MCF 10A (cell line): ENCODE results near the gene CPNE6. TPM values are rescaled to one million over a fixed set of nuclear protein-coding genes. Genes with fewer than 3 reads are reported as not detected.

ENCODE experiments used
- BruUV-seq: library from RNA; stranded (reverse); fragments of 400-500 nt; replicated peaks from 2 replicates; lab custom pipeline; 2021; lab: Mats Ljungman, UMichigan
- CTCF ChIA-PET: fragments of 300-600 bp; sonication (Branson Sonifier 250); formaldehyde crosslinking; extraction: SDS; loops from one replicate; lab custom pipeline; 2021; ENCODE audit warnings: antibody characterized with exemption, inconsistent platforms; lab: Yijun Ruan, JAX
- POLR2A ChIA-PET: fragments of 300-600, 350-650 bp; sonication (Branson Sonifier 250); formaldehyde crosslinking; extraction: SDS; loops from one replicate; lab custom pipeline; 2020; ENCODE audit warnings: antibody characterized with exemption, inconsistent platforms; lab: Yijun Ruan, JAX
- DNase-seq: peaks from one replicate; pipeline ENCODE4 v3.0.0-alpha.2; 2018; ENCODE audit not compliant: unreplicated experiment
- H3K27ac Mint-ChIP-seq: one replicate; pipeline ENCODE4 v1.8.0; 2022; ENCODE audit warnings: mild to moderate bottlenecking, low read depth, mixed read lengths; ENCODE audit not compliant: unreplicated experiment
- H3K27me3 Mint-ChIP-seq: one replicate; pipeline ENCODE4 v1.8.0; 2022; ENCODE audit warnings: mixed read lengths; ENCODE audit not compliant: insufficient read depth, unreplicated experiment
- H3K36me3 Mint-ChIP-seq: one replicate; pipeline ENCODE4 v1.8.0; 2022; ENCODE audit warnings: mild to moderate bottlenecking, moderate library complexity, mixed read lengths; ENCODE audit not compliant: insufficient read depth, unreplicated experiment
- H3K4me1 Mint-ChIP-seq: one replicate; pipeline ENCODE4 v1.8.0; 2022; ENCODE audit warnings: mixed read lengths; ENCODE audit not compliant: insufficient read depth, unreplicated experiment
- H3K4me3 Mint-ChIP-seq: one replicate; pipeline ENCODE4 v1.8.0; 2022; ENCODE audit warnings: mild to moderate bottlenecking, moderate library complexity, mixed read lengths; ENCODE audit not compliant: unreplicated experiment
- H3K9me3 Mint-ChIP-seq: one replicate; pipeline ENCODE4 v1.8.0; 2022; ENCODE audit warnings: mixed read lengths; ENCODE audit not compliant: unreplicated experiment
- CTCF ChIP-seq: fragments of 200-600 bp; IDR thresholded peaks from one replicate; pipeline ENCODE4 v1.8.0; 2022; ENCODE audit warnings: antibody characterized with exemption, mild to moderate bottlenecking; ENCODE audit not compliant: unreplicated experiment
- intact Hi-C: fragments of 100-400 bp; cut with micrococcal nuclease; formaldehyde crosslinking; loops from 2 replicates; pipeline ENCODE4 v1.14.1; 2022
- total RNA-seq: library from RNA; stranded (reverse); gene quantifications from 2 replicates; pipeline ENCODE4 v1.2.3, GENCODE V29; 2022

The CPNE6 gene
- total RNA-seq, 1 experiment from 2014 or later: not detected

DNA sequence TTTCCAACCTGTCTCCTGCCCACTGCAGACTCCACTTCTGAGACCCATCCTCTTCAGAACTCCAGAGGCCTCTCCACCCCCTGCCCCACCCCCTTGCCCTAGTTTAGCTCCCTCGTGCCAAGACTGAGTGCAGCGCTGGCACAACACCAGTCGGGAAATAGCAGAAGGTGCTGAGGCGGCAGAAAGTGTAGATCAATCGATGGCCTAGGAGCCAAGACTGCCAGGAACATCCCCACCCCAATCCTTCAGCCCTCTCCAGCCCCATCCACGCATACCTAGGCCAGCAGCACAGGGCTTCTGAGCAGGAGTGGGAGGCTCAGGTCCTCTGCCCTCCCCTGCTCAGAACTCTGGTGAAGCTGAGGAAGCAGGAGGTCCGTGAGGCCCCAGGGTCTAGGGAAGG lies 1.1 kb downstream of the CPNE6 start:
- no peak overlapping the region for H3K27ac Mint-ChIP-seq
- no TSS peak for BruUV-seq
- no peak for TF ChIP-seq CTCF
- POLR2A ChIA-PET: interaction anchor here (0.7 kb wide), 1 partner anchor 117 kb away, joined by 3 read pairs; the partner anchor contains the start of gene IPO4
- intact Hi-C loops: no loop called here
- no peaks in the 10 kb centered on the region for H3K36me3 Mint-ChIP-seq
- peaks cover 57% of the 10 kb centered on the region for H3K27me3 Mint-ChIP-seq
- no peaks in the 10 kb centered on the region for H3K4me1 Mint-ChIP-seq
- no peak overlapping the region for H3K4me3 Mint-ChIP-seq
- CTCF ChIA-PET: interaction anchor here (0.6 to 1.8 kb wide), 3 partner anchors 18 to 36 kb away, joined by 3 to 5 read pairs (median 4); partner anchors contain the start of gene PCK2
- no peaks in the 10 kb centered on the region for H3K9me3 Mint-ChIP-seq
- no peak for DNase-seq

GRCh38 chr14:24072881-24073877 lies 1.8 kb downstream of the CPNE6 start:
- no TSS peak for BruUV-seq
- no peak for DNase-seq
- no peaks in the 10 kb centered on the region for H3K36me3 Mint-ChIP-seq
- H3K4me3 Mint-ChIP-seq: no peak overlapping the region
- no peak overlapping the region for H3K27ac Mint-ChIP-seq
- TF ChIP-seq CTCF: no peak
- CTCF ChIA-PET: interaction anchor here (0.6 to 1.8 kb wide), 3 partner anchors 17 to 35 kb away, joined by 3 to 5 read pairs (median 4); partner anchors contain the start of gene PCK2
- intact Hi-C loops: no loop called here
- H3K4me1 Mint-ChIP-seq: no peaks in the 10 kb centered on the region
- POLR2A ChIA-PET: interaction anchor here (0.6 kb wide), 1 partner anchor 35 kb away, joined by 3 read pairs; no protein-coding TSS in a partner anchor
- H3K9me3 Mint-ChIP-seq: no peaks in the 10 kb centered on the region
- peaks cover 49% of the 10 kb centered on the region for H3K27me3 Mint-ChIP-seq

DNA sequence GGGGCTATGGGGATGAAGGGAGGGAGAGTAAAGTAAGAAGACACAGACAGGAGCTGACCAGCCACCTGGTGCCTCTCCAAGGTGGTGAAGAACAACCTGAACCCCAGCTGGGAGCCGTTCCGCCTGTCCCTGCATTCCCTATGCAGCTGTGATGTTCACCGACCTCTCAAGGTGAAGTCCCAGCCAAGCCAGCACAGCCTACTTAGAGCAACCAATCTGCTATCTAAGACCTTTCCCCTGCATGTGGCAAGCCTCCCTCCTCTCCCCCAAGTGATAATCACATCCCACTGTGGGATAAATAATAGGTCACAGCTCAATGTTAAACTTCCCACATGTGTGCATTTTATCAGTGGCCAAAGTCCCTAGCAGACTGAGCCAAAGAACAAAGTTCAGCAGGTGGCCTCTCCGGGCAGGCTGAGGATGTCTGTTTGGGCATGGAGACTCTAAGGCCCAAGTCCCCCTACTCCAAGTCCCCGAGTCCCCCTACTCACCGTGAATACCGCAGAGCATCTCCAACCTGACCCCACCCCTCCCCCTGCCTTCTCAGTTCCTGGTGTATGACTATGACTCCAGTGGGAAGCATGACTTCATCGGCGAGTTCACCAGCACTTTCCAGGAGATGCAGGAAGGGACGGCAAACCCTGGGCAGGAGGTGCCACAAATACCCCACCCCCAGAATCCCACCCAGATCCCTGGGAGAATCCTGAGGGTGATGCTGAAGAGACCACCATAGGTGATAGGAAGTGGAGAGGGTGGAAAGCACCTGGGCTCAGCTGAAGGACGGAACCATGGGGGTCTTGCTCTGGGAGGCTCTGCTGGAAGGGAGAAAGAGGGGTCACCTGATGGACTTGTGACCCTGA lies 3.5 kb downstream of the CPNE6 start:
- no peak overlapping the region for H3K4me3 Mint-ChIP-seq
- BruUV-seq: no TSS peak
- H3K4me1 Mint-ChIP-seq: no peaks in the 10 kb centered on the region
- ChIA-PET POLR2A (no interaction called here), CTCF (interaction anchor here (0.6 to 1.9 kb wide), 6 partner anchors 18 to 851 kb away, joined by 3 to 5 read pairs (median 4); partner anchors contain the start of gene IRF9)
- H3K27ac Mint-ChIP-seq: no peak overlapping the region
- DNase-seq: no peak
- TF ChIP-seq CTCF: no peak
- no peaks in the 10 kb centered on the region for H3K9me3 Mint-ChIP-seq
- no peaks in the 10 kb centered on the region for H3K36me3 Mint-ChIP-seq
- intact Hi-C loops: no loop called here
- peaks cover 44% of the 10 kb centered on the region for H3K27me3 Mint-ChIP-seq
